ENCODE data around the gene LTC4S. TPM values are rescaled to one million over a fixed set of nuclear protein-coding genes. Genes with fewer than 3 reads are reported as not detected.

The LTC4S gene
- total RNA-seq, 1 experiment from 2014 or later, result 3.7 TPM

- H2BK5ac ChIP-seq (ENCODE audit: insufficient read length, low read length), result no peak overlapping the region
- H3K79me1 ChIP-seq (ENCODE audit: insufficient read depth, low read depth, low read length, poor library complexity, severe bottlenecking), result peaks cover 5% of the 10 kb centered on the region
- Mint-ChIP-seq H3K4me3 (peak overlapping the region; percentile 78 to 87; a peak in 4 of 5 replicates), H3K36me3 (ENCODE audit: insufficient read depth in 1 of 3, low read depth in 3 of 3) (peaks cover 14 to 26% (median 21%) of the 10 kb centered on the region in 3 experiments; a peak in 6 of 7 replicates), H3K9me3 (no peaks in the 10 kb centered on the region), H3K4me1 (peaks cover 28 to 39% of the 10 kb centered on the region in 2 experiments), H3K27me3 (ENCODE audit: low read depth) (no peaks in the 10 kb centered on the region), H3K27ac (0 out of 7 replicates have a peak overlapping the region, but pooled peaks of 1 of the 3 experiments have one; percentile 68)
- H3K4me1 ChIP-seq (ENCODE audit: insufficient read depth, low read length), result no peaks in the 10 kb centered on the region
- no peak overlapping the region for H2BK12ac ChIP-seq (ENCODE audit: insufficient read length, low read depth, low read length)
- no peak overlapping the region for H3K4me2 ChIP-seq (ENCODE audit: insufficient read depth, insufficient read length, low read length)
- no peak overlapping the region for H3K56ac ChIP-seq (ENCODE audit: insufficient read length, low read depth, low read length)
- no peak overlapping the region for H3K14ac ChIP-seq (ENCODE audit: insufficient read depth, low read length)
- no peak overlapping the region for H4K91ac ChIP-seq (ENCODE audit: insufficient read length, low read depth, low read length)
- no peak overlapping the region for H2BK15ac ChIP-seq (ENCODE audit: low read depth, low read length)
- no peaks in the 10 kb centered on the region for H3K27me3 ChIP-seq (ENCODE audit: insufficient read depth, low read length)
- no peak overlapping the region for H3K4ac ChIP-seq (ENCODE audit: low read depth, low read length)
- no peaks in the 10 kb centered on the region; the same call in 1 of the 2 replicates for H3K79me2 ChIP-seq (ENCODE audit: insufficient read depth, low read length)
- no peak overlapping the region for H2BK120ac ChIP-seq (ENCODE audit: low read depth, low read length, poor library complexity, severe bottlenecking)
- H3T11ph ChIP-seq (ENCODE audit: low read length), result no peak overlapping the region
- no CpG with 5 or more reads among the region's 18 CpGs for WGBS (ENCODE audit: extremely low coverage, insufficient read length, low lambda C conversion rate)
- no peaks in the 10 kb centered on the region for H3K9me3 ChIP-seq (ENCODE audit: control insufficient read depth, low read depth, low read length)
- no peak overlapping the region for H4K8ac ChIP-seq (replicated peaks; ENCODE audit: insufficient read length, low read depth, low read length)
- H3K23ac ChIP-seq (ENCODE audit: insufficient read length, low read depth, low read length), result no peak overlapping the region
- TF ChIP-seq CTCF (conservative IDR thresholded peaks at IDR 0.05), result no peak
- no peak overlapping the region for H3K18ac ChIP-seq (ENCODE audit: insufficient read length, low read depth, low read length)
- no peak overlapping the region for H3K9ac ChIP-seq (ENCODE audit: extremely low read depth, insufficient read length, low read length)
- H2AK5ac ChIP-seq (ENCODE audit: insufficient read length, low read length), result no peak overlapping the region
- no peak for DNase-seq
- peaks cover 5% of the 10 kb centered on the region for H3K23me2 ChIP-seq (ENCODE audit: insufficient read length, low read depth, low read length, poor library complexity, severe bottlenecking)
- H2AFZ ChIP-seq (ENCODE audit: low read length), result no peak overlapping the region
- no peak overlapping the region for H2BK20ac ChIP-seq (ENCODE audit: low read depth, low read length, poor library complexity, severe bottlenecking)
- H3K27ac ChIP-seq (ENCODE audit: insufficient read length, low read depth, low read length), result no peak overlapping the region
- no peak overlapping the region for H4K5ac ChIP-seq (ENCODE audit: insufficient read length, low read depth, low read length)
- H4K20me1 ChIP-seq (ENCODE audit: control insufficient read depth, insufficient read depth, insufficient read length), result no peaks in the 10 kb centered on the region
Measured at GRCh38 chr5:179803651-179804554, 10.1 kb downstream of the LTC4S start.

All from H9 (cell line).